ENCODE data around the gene ADAMTS3.

DNA sequence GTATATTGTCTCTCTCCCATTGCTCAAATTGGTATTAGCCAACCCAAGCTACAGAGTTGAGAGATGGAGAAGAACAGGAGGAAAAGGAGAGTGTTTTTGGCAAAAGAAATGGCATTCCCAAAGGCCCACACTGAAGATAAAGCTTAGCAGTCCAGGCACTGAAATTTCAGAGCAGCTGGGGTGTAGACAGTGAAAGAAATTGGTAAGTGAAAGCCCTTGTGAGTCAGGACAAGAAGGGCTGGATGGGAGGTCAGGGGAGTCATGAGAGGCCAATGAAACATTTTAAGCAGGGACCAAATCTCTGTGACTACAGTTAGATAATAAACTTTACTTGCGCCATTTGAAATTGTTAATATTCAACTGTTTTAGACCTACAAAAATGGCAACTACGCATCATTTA is 177.7 kb downstream of the ADAMTS3 start:
- TF ChIP-seq, protein P1, sequence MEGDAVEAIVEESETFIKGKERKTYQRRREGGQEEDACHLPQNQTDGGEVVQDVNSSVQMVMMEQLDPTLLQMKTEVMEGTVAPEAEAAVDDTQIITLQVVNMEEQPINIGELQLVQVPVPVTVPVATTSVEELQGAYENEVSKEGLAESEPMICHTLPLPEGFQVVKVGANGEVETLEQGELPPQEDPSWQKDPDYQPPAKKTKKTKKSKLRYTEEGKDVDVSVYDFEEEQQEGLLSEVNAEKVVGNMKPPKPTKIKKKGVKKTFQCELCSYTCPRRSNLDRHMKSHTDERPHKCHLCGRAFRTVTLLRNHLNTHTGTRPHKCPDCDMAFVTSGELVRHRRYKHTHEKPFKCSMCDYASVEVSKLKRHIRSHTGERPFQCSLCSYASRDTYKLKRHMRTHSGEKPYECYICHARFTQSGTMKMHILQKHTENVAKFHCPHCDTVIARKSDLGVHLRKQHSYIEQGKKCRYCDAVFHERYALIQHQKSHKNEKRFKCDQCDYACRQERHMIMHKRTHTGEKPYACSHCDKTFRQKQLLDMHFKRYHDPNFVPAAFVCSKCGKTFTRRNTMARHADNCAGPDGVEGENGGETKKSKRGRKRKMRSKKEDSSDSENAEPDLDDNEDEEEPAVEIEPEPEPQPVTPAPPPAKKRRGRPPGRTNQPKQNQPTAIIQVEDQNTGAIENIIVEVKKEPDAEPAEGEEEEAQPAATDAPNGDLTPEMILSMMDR (IDR thresholded peaks at IDR 0.05), result no peak
- TF ChIP-seq POLR2A (IDR thresholded peaks at IDR 0.05), result no peak
